Measurements from ENCODE around the gene ADAMTS8.

DNA sequence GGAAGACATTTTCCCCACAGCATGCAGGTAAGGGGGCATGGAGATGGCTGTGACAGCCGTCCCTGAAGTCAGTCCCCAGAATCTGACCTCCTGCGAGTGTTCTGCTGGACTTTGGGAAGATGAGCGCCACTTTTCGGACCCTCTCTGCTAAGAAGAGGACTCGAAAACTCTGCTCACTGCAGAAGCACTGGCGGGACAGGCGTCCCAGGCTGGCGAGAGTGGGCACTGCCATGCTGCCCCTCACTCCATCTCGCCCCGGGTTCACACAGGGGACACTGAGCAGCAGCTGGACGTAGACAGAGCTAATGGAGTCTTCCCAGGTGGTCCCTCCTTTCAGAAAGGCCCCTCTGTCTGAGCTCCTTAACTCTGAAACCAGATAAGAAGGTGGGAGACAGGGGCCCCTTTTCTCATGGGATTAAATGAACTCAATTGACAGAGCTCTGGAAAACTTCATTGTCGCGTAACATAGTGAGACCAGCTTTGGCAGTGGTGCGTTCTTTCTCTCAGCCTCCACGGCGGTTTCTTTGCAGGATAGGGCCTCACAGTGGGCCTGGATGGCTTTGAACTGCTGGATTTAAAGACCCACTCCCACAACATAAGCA, 4.8 kb downstream of the ADAMTS8 start:
- TF ChIP-seq SUZ12 (IDR thresholded peaks at IDR 0.05; ENCODE audit: extremely low read depth, insufficient read depth, insufficient read length) (no peak), ZNF274 (IDR thresholded peaks at IDR 0.05; ENCODE audit: low read depth, low read length) (no peak)
